OCI-LY1 (cell line): ENCODE data around the gene LIPC.

Experiments
- H2AFZ ChIP-seq: fragments of 200-600 bp; sonication (generic), shearing (Covaris generic); 2 replicates; pipeline ENCODE4 v1.6.0; 2014; ENCODE audit warnings: antibody characterized with exemption, mild to moderate bottlenecking, low read length
- H3F3A ChIP-seq: fragments of 200-600 bp; sonication (generic), shearing (Covaris generic); 2 replicates; pipeline ENCODE4 v1.6.0; 2014; ENCODE audit warnings: mild to moderate bottlenecking, antibody characterized with exemption, low read length, moderate library complexity; ENCODE audit not compliant: insufficient read depth
- H3K27ac ChIP-seq: fragments of 200-600 bp; sonication (generic); 2 replicates; pipeline ENCODE4 v1.5.1; 2014; ENCODE audit warnings: low read length, mixed run types, mild to moderate bottlenecking, low read depth; ENCODE audit not compliant: poor library complexity, severe bottlenecking
- H3K27me3 ChIP-seq: fragments of 200-600 bp; sonication (generic); 2 replicates; pipeline ENCODE4 v1.6.0; 2014; ENCODE audit warnings: antibody characterized with exemption, mild to moderate bottlenecking, low read length, moderate library complexity; ENCODE audit not compliant: insufficient read depth
- H3K36me3 ChIP-seq: fragments of 200-600 bp; sonication (generic); 2 replicates; pipeline ENCODE4 v1.6.1; 2014; ENCODE audit warnings: mild to moderate bottlenecking, antibody characterized with exemption, low read length, moderate library complexity, mixed read lengths; ENCODE audit not compliant: insufficient read depth
- H3K4me1 ChIP-seq: fragments of 200-600 bp; sonication (generic); 2 replicates; pipeline ENCODE4 v1.5.1; 2014; ENCODE audit warnings: mild to moderate bottlenecking, low read length, moderate library complexity; ENCODE audit not compliant: insufficient read depth, severe bottlenecking
- H3K4me2 ChIP-seq: fragments of 200-600 bp; sonication (generic), shearing (Covaris generic); 2 replicates; pipeline ENCODE4 v1.6.1; 2014; ENCODE audit warnings: low read length
- H3K4me3 ChIP-seq: fragments of 200-600 bp; sonication (generic); 2 replicates; pipeline ENCODE4 v1.5.1; 2014; ENCODE audit warnings: low read length, low read depth, mild to moderate bottlenecking, mixed read lengths; ENCODE audit not compliant: poor library complexity, severe bottlenecking
- H3K79me2 ChIP-seq: fragments of 200-600 bp; shearing (Covaris generic); 2 replicates; pipeline ENCODE4 v1.6.1; 2016; ENCODE audit warnings: mixed run types, low read length, mixed read lengths; ENCODE audit not compliant: insufficient read depth
- H3K9ac ChIP-seq: fragments of 200-600 bp; sonication (generic), shearing (Covaris generic); 2 replicates; pipeline ENCODE4 v1.6.1; 2014; ENCODE audit warnings: mild to moderate bottlenecking, low read length, mixed read lengths
- H3K9me2 ChIP-seq: fragments of 200-600 bp; sonication (generic), shearing (Covaris generic); 2 replicates; pipeline ENCODE4 v1.6.1; 2014; ENCODE audit warnings: low read depth, mild to moderate bottlenecking, low read length, mixed read lengths
- H3K9me3 ChIP-seq: fragments of 200-600 bp; shearing (Covaris generic); 2 replicates; pipeline ENCODE4 v1.6.1; 2014; ENCODE audit warnings: low read length, mixed read lengths
- H4K20me1 ChIP-seq: fragments of 200-600 bp; sonication (generic), shearing (Covaris generic); 2 replicates; pipeline ENCODE4 v1.6.0; 2016; ENCODE audit warnings: mild to moderate bottlenecking, low read length; ENCODE audit not compliant: insufficient read depth
- CTCF ChIP-seq: fragments of 200-600 bp; sonication (generic), shearing (Covaris generic); IDR thresholded peaks from 2 replicates; pipeline ENCODE4 v1.5.1; 2017; ENCODE audit warnings: mild to moderate bottlenecking, antibody characterized with exemption, low read length, moderate library complexity, mixed read lengths
- EZH2 ChIP-seq: fragments of 200-600 bp; sonication (generic), shearing (Covaris generic); IDR thresholded peaks from 2 replicates; pipeline ENCODE4 v1.8.0; 2017; ENCODE audit warnings: borderline replicate concordance, mixed run types, mild to moderate bottlenecking, antibody characterized with exemption, low read length, moderate library complexity, mixed read lengths

The LIPC gene

DNA sequence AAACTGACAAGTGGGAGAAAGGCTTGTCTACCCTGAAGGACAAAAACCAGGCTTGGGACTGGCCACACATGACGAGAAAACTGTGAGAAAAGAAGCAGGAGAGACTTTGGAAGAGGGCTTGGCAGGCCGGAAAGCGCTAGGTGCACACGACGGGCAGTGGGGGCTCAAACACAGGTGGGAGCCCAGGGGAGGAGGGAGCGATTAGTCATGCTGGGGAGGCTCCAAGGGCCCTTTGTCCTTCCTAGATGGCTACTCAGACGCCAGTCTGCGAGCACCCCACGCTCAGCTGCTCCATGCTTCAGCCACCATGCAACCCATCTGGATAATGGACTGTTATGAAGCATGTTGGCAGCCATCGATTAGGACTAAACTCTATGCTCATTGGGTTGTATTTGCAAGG lies 17.1 kb downstream of the LIPC start:
- Histone ChIP-seq H3K36me3 (no peaks in the 10 kb centered on the region), H3K4me1 (peaks cover 62% of the 10 kb centered on the region), H3K9ac (peak overlapping the region; percentile 30; the same call in 1 of the 2 replicates), H2AFZ (no peak overlapping the region), H3K9me3 (no peaks in the 10 kb centered on the region), H3K79me2 (no peaks in the 10 kb centered on the region), H3K4me3 (no peak overlapping the region), H3K27me3 (no peaks in the 10 kb centered on the region), H4K20me1 (no peaks in the 10 kb centered on the region), H3K27ac (peak overlapping the region; percentile 93), H3K9me2 (no peaks in the 10 kb centered on the region), H3F3A (no peaks in the 10 kb centered on the region), H3K4me2 (no peak overlapping the region; the same call in 1 of the 2 replicates)
- no peak for TF ChIP-seq EZH2
- TF ChIP-seq CTCF, result no peak

- Histone ChIP-seq H3K4me1 (peaks cover 63% of the 10 kb centered on the region), H3K9me2 (no peaks in the 10 kb centered on the region), H3K9ac (no peak overlapping the region), H2AFZ (no peak overlapping the region), H3K4me3 (no peak overlapping the region), H3K27me3 (no peaks in the 10 kb centered on the region), H3K9me3 (no peaks in the 10 kb centered on the region), H3K36me3 (no peaks in the 10 kb centered on the region), H4K20me1 (no peaks in the 10 kb centered on the region), H3F3A (no peaks in the 10 kb centered on the region), H3K4me2 (no peak overlapping the region), H3K27ac (no peak overlapping the region), H3K79me2 (no peaks in the 10 kb centered on the region)
- TF ChIP-seq EZH2 (no peak), CTCF (no peak)
Observed at GRCh38 chr15:58451826-58452225, 20.0 kb downstream of the LIPC start.

DNA sequence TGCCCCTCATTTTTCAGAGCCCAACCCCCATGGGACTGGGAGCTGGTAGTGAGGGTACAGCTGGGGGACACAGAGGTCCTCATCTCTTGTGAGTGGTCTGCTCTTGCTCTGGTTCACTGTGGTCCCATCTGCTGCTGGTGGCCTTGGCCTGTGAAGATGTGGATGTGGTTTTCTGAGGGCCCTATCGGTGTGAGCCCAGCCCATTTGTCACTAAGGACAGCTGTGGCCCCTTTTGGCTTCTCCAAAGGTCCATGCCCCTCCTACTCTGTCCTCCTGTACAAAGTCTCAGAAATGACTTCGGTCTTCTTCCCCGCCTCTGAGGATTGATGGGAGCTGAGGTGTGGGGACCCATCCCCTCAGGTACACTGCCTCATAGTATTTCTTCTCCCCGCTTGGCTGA lies 21.0 kb downstream of the LIPC start:
- no peak overlapping the region for H3K4me3 ChIP-seq
- no peak overlapping the region for H3K27ac ChIP-seq
- H3K9me2 ChIP-seq, result no peaks in the 10 kb centered on the region
- H4K20me1 ChIP-seq, result no peaks in the 10 kb centered on the region
- H3K4me1 ChIP-seq, result peaks cover 63% of the 10 kb centered on the region
- H3K79me2 ChIP-seq, result no peaks in the 10 kb centered on the region
- H3K9ac ChIP-seq, result no peak overlapping the region
- H2AFZ ChIP-seq, result no peak overlapping the region
- no peaks in the 10 kb centered on the region for H3F3A ChIP-seq
- TF ChIP-seq EZH2 (no peak), CTCF (no peak)
- no peak overlapping the region for H3K4me2 ChIP-seq
- H3K36me3 ChIP-seq, result no peaks in the 10 kb centered on the region
- H3K27me3 ChIP-seq, result no peaks in the 10 kb centered on the region
- H3K9me3 ChIP-seq, result no peaks in the 10 kb centered on the region
